Mesenchymal stem cell (in vitro differentiated cells and primary cell): ENCODE measurements around the gene SCN11A.

Source experiments
- DNase-seq: peaks from one replicate; pipeline ENCODE4 v3.0.0-alpha.2; 2013
- H2AFZ ChIP-seq: one replicate; pipeline ENCODE4 v1.6.1; 2013; ENCODE audit warnings: low read depth, mild to moderate bottlenecking, control low read depth, inconsistent platforms, low read length, moderate library complexity
- H2AK5ac ChIP-seq: 2 replicates; pipeline ENCODE4 v1.6.1; 2013; ENCODE audit warnings: low read length, moderate library complexity, mild to moderate bottlenecking, inconsistent platforms; ENCODE audit not compliant: severe bottlenecking
- H2BK120ac ChIP-seq: one replicate; pipeline ENCODE4 v1.6.1; 2013; ENCODE audit warnings: low read depth, mild to moderate bottlenecking, inconsistent platforms, low read length, moderate library complexity
- H2BK12ac ChIP-seq, 2 experiments: one replicate each; pipeline ENCODE4 v1.6.1; 2013; ENCODE audit warnings: inconsistent platforms in 2 of 2, low read length in 2 of 2, mild to moderate bottlenecking in 2 of 2, moderate library complexity in 2 of 2, control low read depth in 1 of 2
- H2BK15ac ChIP-seq: one replicate; pipeline ENCODE4 v1.6.1; 2013; ENCODE audit warnings: mild to moderate bottlenecking, low read depth, inconsistent platforms; ENCODE audit not compliant: poor library complexity, severe bottlenecking
- H2BK5ac ChIP-seq: 2 replicates; pipeline ENCODE4 v1.6.1; 2013; ENCODE audit warnings: low read depth, mild to moderate bottlenecking, low read length, control low read depth, inconsistent platforms; ENCODE audit not compliant: poor library complexity, severe bottlenecking
- H3K14ac ChIP-seq, 2 experiments: one replicate each; pipeline ENCODE4 v1.6.1; 2013; ENCODE audit warnings: inconsistent platforms in 2 of 2, low read length in 2 of 2, control low read depth in 1 of 2, mild to moderate bottlenecking in 1 of 2, moderate library complexity in 1 of 2
- H3K18ac ChIP-seq, 2 experiments: one replicate each; pipeline ENCODE4 v1.6.1; 2013; ENCODE audit warnings: inconsistent platforms in 2 of 2, low read length in 2 of 2, control low read depth in 1 of 2, low read depth in 1 of 2, mild to moderate bottlenecking in 1 of 2
- H3K23ac ChIP-seq, 2 experiments: one replicate each; pipeline ENCODE4 v1.6.1; 2013; ENCODE audit warnings: inconsistent platforms in 2 of 2, low read length in 2 of 2, mild to moderate bottlenecking in 2 of 2, moderate library complexity in 2 of 2, control low read depth in 1 of 2
- H3K27ac ChIP-seq: 2 replicates; pipeline ENCODE4 v1.5.1; 2013; ENCODE audit warnings: mild to moderate bottlenecking, moderate library complexity, low read length, control low read depth, inconsistent platforms; ENCODE audit not compliant: poor library complexity, severe bottlenecking
- H3K27me3 ChIP-seq, 2 experiments: 2 replicates each; pipeline versions ENCODE4 v1.6.1 to v1.7.0; 2013; ENCODE audit warnings: low read length in 2 of 2, mild to moderate bottlenecking in 2 of 2, moderate library complexity in 2 of 2, control low read depth in 1 of 2, inconsistent platforms in 1 of 2; ENCODE audit not compliant: control insufficient read depth in 1 of 2, insufficient read depth in 1 of 2
- H3K36me3 ChIP-seq, 2 experiments: 2 replicates each; pipeline versions ENCODE4 v1.6.1 to v1.7.0; 2013; ENCODE audit warnings: low read length in 2 of 2, control low read depth in 1 of 2, inconsistent platforms in 1 of 2, low read depth in 1 of 2, mild to moderate bottlenecking in 1 of 2; ENCODE audit not compliant: insufficient read depth in 2 of 2, control insufficient read depth in 1 of 2
- H3K4ac ChIP-seq, 2 experiments: one replicate each; pipeline ENCODE4 v1.6.1; 2013; ENCODE audit warnings: inconsistent platforms in 2 of 2, low read length in 2 of 2, mild to moderate bottlenecking in 2 of 2, moderate library complexity in 2 of 2, control low read depth in 1 of 2, low read depth in 1 of 2
- H3K4me1 ChIP-seq: 2 replicates; pipeline ENCODE4 v1.6.1; 2013; ENCODE audit warnings: low read depth, low read length, control low read depth; ENCODE audit not compliant: control insufficient read depth, insufficient read depth
- H3K4me2 ChIP-seq: 2 replicates; pipeline ENCODE4 v1.6.1; 2013; ENCODE audit warnings: low read length, mild to moderate bottlenecking, inconsistent platforms; ENCODE audit not compliant: poor library complexity, severe bottlenecking
- H3K4me3 ChIP-seq, 2 experiments: 2 replicates each; pipeline versions ENCODE4 v1.5.1 to v1.7.0; 2013; ENCODE audit warnings: low read length in 2 of 2, mild to moderate bottlenecking in 2 of 2, control low read depth in 1 of 2, low read depth in 1 of 2; ENCODE audit not compliant: insufficient read depth in 1 of 2
- H3K79me1 ChIP-seq: replicated peaks from 2 replicates; pipeline ENCODE4 v1.6.1; 2013; ENCODE audit warnings: mild to moderate bottlenecking, control low read depth, low read length, inconsistent platforms; ENCODE audit not compliant: poor library complexity, severe bottlenecking
- H3K9ac ChIP-seq: 2 replicates; pipeline ENCODE4 v1.7.0; 2013; ENCODE audit warnings: mild to moderate bottlenecking, low read length, moderate library complexity
- H3K9me3 ChIP-seq: 2 replicates; pipeline ENCODE4 v1.7.0; 2013; ENCODE audit warnings: mild to moderate bottlenecking, low read length; ENCODE audit not compliant: control insufficient read depth
- H4K8ac ChIP-seq: one replicate; pipeline ENCODE4 v1.6.1; 2013; ENCODE audit warnings: inconsistent platforms, mild to moderate bottlenecking, low read length, moderate library complexity
- H4K91ac ChIP-seq: one replicate; pipeline ENCODE4 v1.6.1; 2013; ENCODE audit warnings: mild to moderate bottlenecking, low read length, inconsistent platforms
- WGBS: methylation state at CpG from one replicate; pipeline ENCODE4 v1.1.7; 2013; ENCODE audit warnings: mixed read lengths; 5-methylcytosine and 5-hydroxymethylcytosine counted together

The SCN11A gene

GRCh38 chr3:39013921-39014509 is 37.7 kb downstream of the SCN11A start:
- no peak overlapping the region for H3K18ac ChIP-seq
- H3K27me3 ChIP-seq: peaks cover 4 to 15% of the 10 kb centered on the region in 2 experiments
- no peak overlapping the region for H2AK5ac ChIP-seq
- H3K9ac ChIP-seq: no peak overlapping the region
- H3K23ac ChIP-seq: no peak overlapping the region
- WGBS: 50% methylated on average over 4 of the region's 4 CpGs
- no peaks in the 10 kb centered on the region for H3K9me3 ChIP-seq
- H3K79me1 ChIP-seq: no peaks in the 10 kb centered on the region
- no peak overlapping the region for H3K4ac ChIP-seq
- no peak overlapping the region for H2BK12ac ChIP-seq
- no peak overlapping the region for H2BK120ac ChIP-seq
- H3K4me1 ChIP-seq: no peaks in the 10 kb centered on the region
- H2BK15ac ChIP-seq: no peak overlapping the region
- H3K4me3 ChIP-seq: no peak overlapping the region
- no peaks in the 10 kb centered on the region for H3K36me3 ChIP-seq
- H4K91ac ChIP-seq: no peak overlapping the region
- no peak overlapping the region for H3K27ac ChIP-seq
- H2AFZ ChIP-seq: no peak overlapping the region
- H4K8ac ChIP-seq: no peak overlapping the region
- H3K14ac ChIP-seq: no peak overlapping the region
- DNase-seq: no peak
- no peak overlapping the region for H3K4me2 ChIP-seq
- no peak overlapping the region for H2BK5ac ChIP-seq

DNA sequence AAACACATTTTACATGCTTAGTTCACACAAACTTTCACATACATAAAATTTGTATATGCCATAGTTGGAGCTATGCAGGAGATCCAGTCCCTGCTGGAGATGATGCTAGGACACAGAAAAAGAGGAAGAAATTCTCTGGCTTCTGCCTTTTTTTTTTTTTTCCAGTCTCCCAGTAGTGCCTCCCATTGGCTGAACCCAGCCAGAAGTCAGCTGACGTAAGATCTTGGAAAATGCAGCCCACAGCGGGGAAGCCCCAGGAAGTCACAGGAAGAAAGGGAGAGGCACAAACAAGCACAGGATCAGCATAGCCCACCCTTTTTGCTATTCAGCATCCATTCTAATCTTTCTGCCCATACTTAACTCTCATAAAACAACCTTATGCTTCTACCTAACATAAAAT is 38.5 kb downstream of the SCN11A start:
- Histone ChIP-seq H2BK120ac (no peak overlapping the region), H3K9ac (no peak overlapping the region), H3K23ac (no peak overlapping the region), H3K4me3 (no peak overlapping the region), H2AK5ac (no peak overlapping the region), H3K79me1 (no peaks in the 10 kb centered on the region), H3K4me1 (no peaks in the 10 kb centered on the region), H3K4me2 (no peak overlapping the region), H4K91ac (no peak overlapping the region), H3K27me3 (peaks cover 4 to 12% of the 10 kb centered on the region in 2 experiments), H3K27ac (no peak overlapping the region), H4K8ac (no peak overlapping the region), H3K9me3 (no peaks in the 10 kb centered on the region), H2BK15ac (no peak overlapping the region), H2BK12ac (no peak overlapping the region), H2BK5ac (no peak overlapping the region), H3K18ac (no peak overlapping the region), H3K4ac (no peak overlapping the region), H3K14ac (no peak overlapping the region), H3K36me3 (no peaks in the 10 kb centered on the region), H2AFZ (no peak overlapping the region)
- DNase-seq: peak; percentile 21
- WGBS: 64% methylated on average over 2 of the region's 2 CpGs

DNA sequence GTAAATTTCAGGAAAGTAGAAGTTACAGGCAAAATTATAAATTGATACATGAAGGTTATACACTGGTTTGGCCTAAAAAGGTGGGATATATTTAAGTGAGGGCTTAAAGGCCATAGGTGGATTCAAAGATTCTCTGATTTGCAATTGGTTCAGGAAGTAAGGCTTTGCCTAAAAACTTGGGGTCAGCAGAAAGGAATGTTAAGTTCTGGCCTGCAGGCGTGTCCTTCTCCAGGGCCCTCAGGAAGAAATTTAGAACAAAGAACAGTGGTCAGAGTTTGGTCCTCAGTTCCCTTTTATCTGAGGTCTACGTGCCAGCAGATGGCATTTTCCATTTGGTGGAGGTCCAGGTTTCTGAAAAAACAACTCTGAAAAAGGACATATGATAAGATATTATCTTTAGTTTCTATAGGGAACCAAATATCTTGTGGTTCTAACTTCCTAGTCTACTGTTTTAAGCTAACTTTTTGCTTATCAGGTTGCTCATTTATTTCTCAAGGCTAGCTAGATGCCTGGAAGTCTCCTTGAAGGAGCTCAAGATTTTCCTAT is 40.5 kb downstream of the SCN11A start:
- Histone ChIP-seq H2AK5ac (no peak overlapping the region), H3K4me3 (no peak overlapping the region), H3K14ac (no peak overlapping the region), H2BK120ac (no peak overlapping the region), H2AFZ (no peak overlapping the region), H3K4me1 (no peaks in the 10 kb centered on the region), H3K27me3 (peaks cover 4 to 7% of the 10 kb centered on the region in 2 experiments), H3K79me1 (no peaks in the 10 kb centered on the region), H2BK5ac (no peak overlapping the region), H2BK12ac (no peak overlapping the region), H3K9ac (no peak overlapping the region), H4K91ac (no peak overlapping the region), H3K4me2 (no peak overlapping the region), H3K27ac (no peak overlapping the region), H3K4ac (no peak overlapping the region), H4K8ac (no peak overlapping the region), H3K23ac (no peak overlapping the region), H3K9me3 (no peaks in the 10 kb centered on the region), H2BK15ac (no peak overlapping the region), H3K18ac (no peak overlapping the region), H3K36me3 (no peaks in the 10 kb centered on the region)
- DNase-seq: no peak
- 69% methylated on average over 2 of the region's 2 CpGs for WGBS

DNA sequence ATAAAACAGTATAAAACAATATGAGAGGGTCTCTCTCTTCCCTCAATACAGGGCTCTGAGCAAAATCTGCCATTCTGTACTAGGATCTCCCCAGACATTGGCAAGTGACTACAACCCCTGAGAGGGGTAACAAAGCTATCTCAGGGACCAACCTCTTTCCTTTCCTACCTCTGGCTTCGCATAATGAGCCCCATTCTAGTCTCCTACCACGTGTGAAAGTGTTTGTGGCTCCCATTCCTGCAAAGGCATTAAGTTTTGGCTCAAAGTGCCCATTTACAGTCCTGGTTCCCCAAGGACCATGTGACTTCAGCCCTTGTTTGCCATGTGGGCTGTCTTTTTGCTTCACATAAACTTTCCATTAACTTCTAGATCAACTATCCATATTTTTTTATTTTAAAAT is 46.4 kb downstream of the SCN11A start:
- H3K4ac ChIP-seq: no peak overlapping the region
- no peak overlapping the region for H3K14ac ChIP-seq
- no peaks in the 10 kb centered on the region for H3K79me1 ChIP-seq
- H3K27ac ChIP-seq: peak overlapping the region; percentile 9
- H3K18ac ChIP-seq: no peak overlapping the region
- no peak overlapping the region for H3K4me3 ChIP-seq
- no peak overlapping the region for H4K8ac ChIP-seq
- H3K9ac ChIP-seq: no peak overlapping the region
- WGBS: 27% methylated on average over 2 of the region's 2 CpGs
- H2BK15ac ChIP-seq: no peak overlapping the region
- no peaks in the 10 kb centered on the region for H3K9me3 ChIP-seq
- DNase-seq: no peak
- H2BK5ac ChIP-seq: peak overlapping the region; percentile 66
- no peak overlapping the region for H2BK120ac ChIP-seq
- no peak overlapping the region for H4K91ac ChIP-seq
- peaks cover 0 to 6% of the 10 kb centered on the region in 2 experiments for H3K27me3 ChIP-seq
- no peak overlapping the region for H2AFZ ChIP-seq
- no peaks in the 10 kb centered on the region for H3K36me3 ChIP-seq
- H2BK12ac ChIP-seq: no peak overlapping the region
- no peak overlapping the region for H2AK5ac ChIP-seq
- no peaks in the 10 kb centered on the region for H3K4me1 ChIP-seq
- no peak overlapping the region for H3K4me2 ChIP-seq
- no peak overlapping the region for H3K23ac ChIP-seq
